Colonic mucosa (tissue), 4 donors: ENCODE results near the gene SEMA5A. TPM values are rescaled to one million over a fixed set of nuclear protein-coding genes. Genes with fewer than 3 reads are reported as not detected.

Experiments
- DNase-seq: peaks from one replicate; pipeline ENCODE4 v3.0.0-alpha.2; 2020
- H3K27ac ChIP-seq: fragments of 200-600 bp; one replicate; pipeline ENCODE4 v1.8.0; 2021
- H3K27me3 ChIP-seq: fragments of 200-600 bp; one replicate; pipeline ENCODE4 v1.8.0; 2021
- H3K36me3 ChIP-seq: fragments of 200-600 bp; one replicate; pipeline ENCODE4 v1.8.0; 2021
- H3K4me1 ChIP-seq: fragments of 200-600 bp; one replicate; pipeline ENCODE4 v1.8.0; 2021; ENCODE audit warnings: mild to moderate bottlenecking
- H3K4me3 ChIP-seq: fragments of 200-600 bp; one replicate; pipeline ENCODE4 v1.8.0; 2021
- H3K9ac ChIP-seq, 2 donors: one replicate each; pipeline ENCODE4 v1.7.0; 2013; ENCODE audit warnings: control low read depth in 2 of 2, low read depth in 2 of 2, low read length in 2 of 2
- H3K9me3 ChIP-seq: fragments of 200-600 bp; one replicate; pipeline ENCODE4 v1.8.0; 2021
- CTCF ChIP-seq: fragments of 200-600 bp; IDR thresholded peaks from one replicate; pipeline ENCODE4 v1.8.0; 2022; ENCODE audit warnings: antibody characterized with exemption, mild to moderate bottlenecking
- intact Hi-C: fragments of 100-400 bp; cut with DNase I; formaldehyde crosslinking; loops from one replicate; pipeline ENCODE4 v1.14.1; 2022
- total RNA-seq, 2 donors: library from RNA; stranded (reverse); fragmentation: NEBNext Ultra II Directional in 1 of 2; extraction: Animal tissue kit (Norgen Biotek cat#: 25700) in 1 of 2; gene quantifications; one replicate each; pipeline ENCODE4 v1.2.1, GENCODE V29; 2021
- donor health status: healthy.
- donor health status: DM: no; HTN: no; CAD: no.
- donor health status: DM: no; HTN: no; CAD: no.

SEMA5A gene
- total RNA-seq, 2 donors from 2014 or later: 23.3 to 32.7 TPM

- Histone ChIP-seq H3K36me3 (no peaks in the 10 kb centered on the region), H3K4me3 (no peak overlapping the region), H3K27ac (no peak overlapping the region), H3K27me3 (no peaks in the 10 kb centered on the region), H3K9me3 (no peaks in the 10 kb centered on the region), H3K9ac (no peak overlapping the region), H3K4me1 (no peaks in the 10 kb centered on the region)
- no peak for TF ChIP-seq CTCF
- intact Hi-C loops: no loop called here
- DNase-seq: no peak
Observed at GRCh38 chr5:9440517-9440916, 105.4 kb downstream of the SEMA5A start.

GRCh38 chr5:9439531-9440292 lies 106.2 kb downstream of the SEMA5A start:
- no peak for TF ChIP-seq CTCF
- H3K4me3 ChIP-seq: no peak overlapping the region
- H3K36me3 ChIP-seq: no peaks in the 10 kb centered on the region
- no peak overlapping the region for H3K9ac ChIP-seq
- no peaks in the 10 kb centered on the region for H3K4me1 ChIP-seq
- no peaks in the 10 kb centered on the region for H3K9me3 ChIP-seq
- intact Hi-C loops: no loop called here
- H3K27ac ChIP-seq: peak overlapping the region; percentile 21
- DNase-seq: no peak
- H3K27me3 ChIP-seq: no peaks in the 10 kb centered on the region

- no peak for DNase-seq
- Histone ChIP-seq H3K27me3 (no peaks in the 10 kb centered on the region), H3K4me1 (no peaks in the 10 kb centered on the region), H3K9ac (no peak overlapping the region), H3K27ac (peak overlapping the region; percentile 21), H3K9me3 (no peaks in the 10 kb centered on the region), H3K36me3 (no peaks in the 10 kb centered on the region), H3K4me3 (no peak overlapping the region)
- no peak for TF ChIP-seq CTCF
- intact Hi-C loops: no loop called here
Observed at GRCh38 chr5:9438596-9439354, 107.1 kb downstream of the SEMA5A start.

- intact Hi-C loops: no loop called here
- no peak overlapping the region for H3K9ac ChIP-seq
- no peaks in the 10 kb centered on the region for H3K27me3 ChIP-seq
- no peak overlapping the region for H3K4me3 ChIP-seq
- no peak for DNase-seq
- H3K4me1 ChIP-seq: no peaks in the 10 kb centered on the region
- H3K36me3 ChIP-seq: no peaks in the 10 kb centered on the region
- H3K27ac ChIP-seq: no peak overlapping the region
- TF ChIP-seq CTCF: no peak
- no peaks in the 10 kb centered on the region for H3K9me3 ChIP-seq
Observed at GRCh38 chr5:9437741-9438240, 108.1 kb downstream of the SEMA5A start.

DNA sequence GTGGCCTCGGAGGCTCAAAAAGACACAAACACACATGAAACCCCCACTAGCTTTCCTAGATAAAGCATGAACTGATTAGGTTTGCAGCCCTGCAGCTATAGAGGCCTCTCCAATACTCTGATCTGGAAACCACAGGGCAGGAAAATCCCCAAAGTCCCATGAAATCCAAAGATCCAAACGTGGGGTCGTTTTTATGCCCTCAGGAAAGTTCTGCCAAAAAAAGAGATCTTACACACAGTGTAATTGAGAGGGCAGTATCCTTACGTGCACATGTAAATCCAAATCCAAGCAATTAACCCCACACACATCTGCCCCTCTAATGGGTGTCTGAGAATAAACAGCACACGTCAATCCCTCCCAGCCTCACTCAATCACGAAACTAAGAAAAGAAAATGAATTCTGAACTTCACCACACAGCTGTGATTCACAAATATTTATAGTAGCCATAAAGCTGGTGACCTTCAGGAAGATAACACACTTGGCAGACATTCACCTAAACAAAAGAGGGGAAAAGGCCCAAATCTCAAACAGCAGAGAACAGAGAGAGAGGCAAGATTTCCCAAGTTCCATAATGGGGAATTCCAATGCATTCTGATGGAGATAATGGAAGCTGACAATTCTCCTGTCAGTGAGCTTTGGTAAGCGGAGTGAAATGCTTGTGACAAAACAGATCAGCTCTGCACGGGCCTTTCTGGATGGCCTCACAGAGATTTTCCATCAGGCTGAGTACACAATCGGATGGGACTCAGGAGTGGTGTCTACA lies 114.2 kb downstream of the SEMA5A start:
- Histone ChIP-seq H3K9me3 (no peaks in the 10 kb centered on the region), H3K36me3 (no peaks in the 10 kb centered on the region), H3K4me1 (no peaks in the 10 kb centered on the region), H3K9ac (no peak overlapping the region), H3K27me3 (no peaks in the 10 kb centered on the region), H3K4me3 (no peak overlapping the region), H3K27ac (peak overlapping the region; percentile 26)
- intact Hi-C loops: no loop called here
- no peak for TF ChIP-seq CTCF
- DNase-seq: no peak
